K562 (cell line): Measurements from ENCODE around the gene UFC1. TPM values are rescaled to one million over a fixed set of nuclear protein-coding genes. Genes with fewer than 3 reads are reported as not detected.

Experiments
- BRCA1 ChIP-seq, 2 experiments: fragments of 450-650 bp in 1 of 2; sonication (generic) in 1 of 2; formaldehyde crosslinking in 1 of 2; IDR thresholded peaks; 2 replicates each; pipeline versions ENCODE4 v1.5.0 to v1.6.1; 2017 to 2020; ENCODE audit warnings: mild to moderate bottlenecking in 1 of 2, missing genetic modification reagents in 1 of 2
- CCNT2 ChIP-seq: IDR thresholded peaks from 2 replicates; pipeline ENCODE4 v1.6.1; 2011; ENCODE audit warnings: borderline replicate concordance, low read depth, mild to moderate bottlenecking, moderate library complexity, mixed read lengths, low read length; ENCODE audit not compliant: insufficient read length; ENCODE audit errors: extremely low read depth
- HEY1 ChIP-seq: fragments of 250-450 bp; sonication (Bioruptor Pico); IDR thresholded peaks from 2 replicates; pipeline ENCODE4 v1.5.0; 2020; ENCODE audit warnings: mild to moderate bottlenecking, moderate library complexity, borderline replicate concordance
- KDM2B ChIP-seq: fragments of 250-450 bp; sonication (Bioruptor Pico); IDR thresholded peaks from 2 replicates; pipeline ENCODE4 v1.8.0; 2021; ENCODE audit warnings: mild to moderate bottlenecking, moderate library complexity
- KDM4B ChIP-seq, 2 experiments: fragments of 450-650 bp in 1 of 2; sonication (generic) in 1 of 2; IDR thresholded peaks; 2 replicates each; pipeline ENCODE4 v1.6.1; 2016 to 2017; ENCODE audit warnings: borderline replicate concordance in 2 of 2, antibody characterized with exemption in 1 of 2, low read depth in 1 of 2, mild to moderate bottlenecking in 1 of 2
- MCM2 ChIP-seq: fragments of 450-650 bp; IDR thresholded peaks from 2 replicates; pipeline ENCODE4 v1.6.1; 2017; ENCODE audit warnings: low read depth, mild to moderate bottlenecking
- MTA2 ChIP-seq: fragments of 450-650 bp; IDR thresholded peaks from 2 replicates; pipeline ENCODE4 v1.6.1; 2016; ENCODE audit warnings: low read depth
- NR2C2 ChIP-seq, 2 experiments: fragments of 200-800 bp in 1 of 2; sonication (Bioruptor generic) in 1 of 2; sonication (generic) in 1 of 2; formaldehyde crosslinking in 1 of 2; IDR thresholded peaks; 2 replicates each; pipeline versions ENCODE4 v1.6.1 to v1.8.0; 2016 to 2022; ENCODE audit warnings: mild to moderate bottlenecking in 1 of 2, missing compliant biosample characterization in 1 of 2, missing genetic modification characterization in 1 of 2, missing genetic modification reagents in 1 of 2
- ZMIZ1 ChIP-seq, 2 experiments: fragments of 150-350 bp in 1 of 2; IDR thresholded peaks; 2 replicates each; pipeline ENCODE4 v1.6.1; 2012 to 2016; ENCODE audit warnings: low read depth in 2 of 2, low read length in 2 of 2, mild to moderate bottlenecking in 1 of 2, moderate library complexity in 1 of 2
- ZNF263 ChIP-seq: sonication (generic); formaldehyde crosslinking; IDR thresholded peaks from 2 replicates; pipeline ENCODE4 v1.8.0; 2022; ENCODE audit warnings: mild to moderate bottlenecking, missing genetic modification reagents, borderline replicate concordance
- ZNF57 ChIP-seq: fragments of 450-650 bp; formaldehyde crosslinking; IDR thresholded peaks from 2 replicates; pipeline ENCODE4 v1.4.0; 2020; ENCODE audit warnings: mild to moderate bottlenecking, moderate library complexity
- polyA plus RNA-seq, 8 experiments: library from polyadenylated mRNA; depleted of rRNA in 4 of 8; stranded (reverse) in 5 of 8; unstranded in 3 of 8; fragments of >200 nt; fragmentation: Nextera tagmentation in 2 of 8; fragmentation: Illumina TruSeq in 1 of 8; extraction: Ambion mirVana in 2 of 8; extraction: Trizol in 1 of 8; gene quantifications; 2 replicates each; pipeline versions ENCODE4 v1.2.1 to v1.2.3, GENCODE V29; 2011 to 2014; ENCODE audit warnings: inconsistent platforms in 1 of 8, missing spikeins in 1 of 8
- total RNA-seq, 7 experiments: library from RNA; depleted of rRNA in 6 of 7; stranded (reverse); fragments of >200 nt in 6 of 7; fragmentation: Illumina TruSeq in 2 of 7; extraction: Trizol in 2 of 7; gene quantifications; 2 replicates each; pipeline versions ENCODE4 v1.2.1 to v1.2.3, GENCODE V29; 2011 to 2021; ENCODE audit warnings: low replicate concordance in 1 of 7
- TF ChIP-seq, protein P1 (sequence below): sonication (generic); formaldehyde crosslinking; IDR thresholded peaks from 2 replicates; pipeline ENCODE4 v1.8.1; 2022; ENCODE audit warnings: missing genetic modification reagents

UFC1 gene
- total and polyA plus RNA-seq, 9 of the 15 experiments (the other 6 are each of a cell fraction or from before 2014, with no cell fraction given) = 92.8 to 220 (median 161) TPM

DNA sequence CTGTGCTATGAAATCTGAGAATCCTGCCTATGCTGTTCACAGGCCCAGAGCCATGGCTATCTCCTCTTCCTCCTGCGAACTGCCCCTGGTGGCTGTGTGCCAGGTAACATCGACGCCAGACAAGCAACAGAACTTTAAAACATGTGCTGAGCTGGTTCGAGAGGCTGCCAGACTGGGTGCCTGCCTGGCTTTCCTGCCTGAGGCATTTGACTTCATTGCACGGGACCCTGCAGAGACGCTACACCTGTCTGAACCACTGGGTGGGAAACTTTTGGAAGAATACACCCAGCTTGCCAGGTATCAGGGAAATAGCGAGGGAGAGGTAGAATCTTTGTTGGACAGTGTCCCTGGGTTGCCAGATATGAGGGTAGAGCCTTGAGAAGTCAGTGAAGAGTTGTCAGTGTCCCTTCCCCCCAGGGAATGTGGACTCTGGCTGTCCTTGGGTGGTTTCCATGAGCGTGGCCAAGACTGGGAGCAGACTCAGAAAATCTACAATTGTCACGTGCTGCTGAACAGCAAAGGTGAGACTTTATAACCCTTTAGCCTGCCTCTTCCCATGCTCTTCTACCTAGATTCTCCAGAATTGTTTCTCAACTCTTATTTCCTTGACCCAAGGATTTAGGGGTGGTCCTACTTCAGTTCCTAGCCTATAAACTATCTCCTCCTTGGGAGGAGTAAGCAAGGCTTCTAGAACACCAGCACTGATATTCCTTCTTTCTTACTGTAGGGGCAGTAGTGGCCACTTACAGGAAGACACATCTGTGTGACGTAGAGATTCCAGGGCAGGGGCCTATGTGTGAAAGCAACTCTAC lies 34.5 kb upstream of the UFC1 start (continued):
- TF ChIP-seq, protein P1, sequence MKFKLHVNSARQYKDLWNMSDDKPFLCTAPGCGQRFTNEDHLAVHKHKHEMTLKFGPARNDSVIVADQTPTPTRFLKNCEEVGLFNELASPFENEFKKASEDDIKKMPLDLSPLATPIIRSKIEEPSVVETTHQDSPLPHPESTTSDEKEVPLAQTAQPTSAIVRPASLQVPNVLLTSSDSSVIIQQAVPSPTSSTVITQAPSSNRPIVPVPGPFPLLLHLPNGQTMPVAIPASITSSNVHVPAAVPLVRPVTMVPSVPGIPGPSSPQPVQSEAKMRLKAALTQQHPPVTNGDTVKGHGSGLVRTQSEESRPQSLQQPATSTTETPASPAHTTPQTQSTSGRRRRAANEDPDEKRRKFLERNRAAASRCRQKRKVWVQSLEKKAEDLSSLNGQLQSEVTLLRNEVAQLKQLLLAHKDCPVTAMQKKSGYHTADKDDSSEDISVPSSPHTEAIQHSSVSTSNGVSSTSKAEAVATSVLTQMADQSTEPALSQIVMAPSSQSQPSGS = no peak
- TF ChIP-seq HEY1 (CRISPR knock-in tag) (no peak), ZMIZ1 (IDR thresholded peaks at IDR 0.05; ENCODE audit: low read depth in 2 of 2, low read length in 2 of 2) (no peak), MCM2 (no peak), MTA2 (no peak), ZNF263 (CRISPR knock-in tag) (no peak), KDM4B (IDR thresholded peaks at IDR 0.05; ENCODE audit: borderline replicate concordance in 2 of 2, low read depth in 1 of 2) (no peak), KDM2B (CRISPR knock-in tag) (no peak), BRCA1 (IDR thresholded peaks at IDR 0.05) (no peak), BRCA1 (CRISPR knock-in tag; IDR thresholded peaks at IDR 0.05) (no peak), NR2C2 (CRISPR knock-in tag; IDR thresholded peaks at IDR 0.05) (0 out of 2 replicates have a peak, but pooled peaks have one; percentile 15), NR2C2 (tag; IDR thresholded peaks at IDR 0.05) (no peak), CCNT2 (no peak), ZNF57 (CRISPR knock-in tag) (no peak)
